SHP77 treated with DMSO at 0.1 percent for 48 hours (cell line): ENCODE results near the gene HEMK1.

Source experiments
- DNase-seq: peaks from one replicate; lab custom pipeline; 2025; lab: John Stamatoyannopoulos, UW

HEMK1 gene

DNA sequence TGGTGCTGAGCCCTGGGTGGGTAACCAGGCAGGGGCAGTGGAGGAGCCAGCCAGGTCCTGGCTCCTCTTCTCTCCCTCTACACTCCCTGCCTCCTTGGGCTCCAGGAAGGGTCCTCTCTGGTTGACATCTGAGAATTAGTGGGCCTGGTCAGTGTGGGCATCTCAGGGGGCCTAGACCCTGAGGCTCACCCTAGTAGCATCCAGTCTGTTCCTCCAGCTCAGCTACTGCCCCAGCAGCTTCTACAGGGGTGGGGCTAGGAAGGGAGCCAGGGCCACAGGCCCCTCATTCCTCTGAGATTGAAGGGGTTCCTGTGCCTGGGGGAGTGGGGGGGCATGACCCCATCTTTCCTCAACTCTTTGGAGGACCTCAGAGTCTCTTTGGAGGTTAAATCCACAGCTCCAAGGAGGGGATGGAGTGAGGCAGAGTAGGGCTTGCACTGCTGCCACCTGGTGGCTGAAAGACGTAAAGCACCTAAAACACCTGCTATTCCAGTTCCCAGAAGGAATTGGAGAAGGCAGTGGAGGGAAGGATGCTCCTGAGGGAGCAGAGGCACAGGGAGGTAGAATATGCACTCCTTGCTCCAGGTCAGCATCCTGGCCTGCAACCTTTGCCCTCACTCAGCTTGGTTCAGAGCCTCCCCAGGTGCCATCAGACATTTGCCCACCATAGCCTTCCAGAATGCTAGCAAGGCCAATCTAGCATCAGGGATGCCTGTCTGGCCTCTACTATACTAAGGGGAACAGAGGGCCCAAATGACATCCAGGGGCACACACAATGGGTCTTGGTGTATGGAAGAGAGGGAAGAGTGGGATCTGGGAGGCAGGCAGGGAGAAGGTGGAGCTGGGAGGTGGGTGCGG lies 26.9 kb upstream of the HEMK1 start:
- DNase-seq: peak; percentile 22

- no peak for DNase-seq
These were observed 23.5 kb upstream of the HEMK1 start for GRCh38 chr3:50545781-50546180.

- no peak for DNase-seq
These were observed 20.1 kb upstream of the HEMK1 start for GRCh38 chr3:50549226-50549625.

DNA sequence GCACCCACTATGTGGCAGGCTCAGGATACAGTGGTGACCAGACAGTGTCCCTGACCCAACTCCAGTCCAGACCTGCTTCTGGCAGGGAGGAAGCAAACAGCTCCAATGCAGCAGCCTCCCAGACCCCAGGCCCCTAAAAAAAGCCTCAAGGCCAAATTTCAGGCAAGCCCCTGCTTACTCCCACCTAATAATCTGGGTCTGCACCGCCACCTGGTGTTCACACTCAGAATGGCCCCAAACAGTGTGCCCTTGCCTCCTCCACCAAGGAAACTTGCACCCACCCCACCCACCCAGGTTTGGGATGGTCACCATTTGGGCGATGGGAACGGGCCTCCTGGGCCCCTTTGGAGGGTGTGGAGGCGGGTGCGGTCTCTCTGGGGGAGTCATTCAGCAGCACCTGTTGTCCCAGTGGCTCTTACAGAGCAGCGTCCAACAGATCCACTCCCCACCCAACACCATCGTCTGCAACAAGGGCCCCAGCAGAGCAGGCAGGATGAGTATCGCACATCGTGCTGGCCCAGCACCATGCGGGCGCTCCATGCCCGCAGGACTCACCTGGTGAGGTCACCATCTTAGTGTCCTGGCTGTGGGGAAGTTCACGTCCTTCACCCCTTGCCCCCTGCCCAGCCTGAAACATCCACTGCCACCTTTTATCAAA lies 19.1 kb upstream of the HEMK1 start:
- DNase-seq: no peak

DNA sequence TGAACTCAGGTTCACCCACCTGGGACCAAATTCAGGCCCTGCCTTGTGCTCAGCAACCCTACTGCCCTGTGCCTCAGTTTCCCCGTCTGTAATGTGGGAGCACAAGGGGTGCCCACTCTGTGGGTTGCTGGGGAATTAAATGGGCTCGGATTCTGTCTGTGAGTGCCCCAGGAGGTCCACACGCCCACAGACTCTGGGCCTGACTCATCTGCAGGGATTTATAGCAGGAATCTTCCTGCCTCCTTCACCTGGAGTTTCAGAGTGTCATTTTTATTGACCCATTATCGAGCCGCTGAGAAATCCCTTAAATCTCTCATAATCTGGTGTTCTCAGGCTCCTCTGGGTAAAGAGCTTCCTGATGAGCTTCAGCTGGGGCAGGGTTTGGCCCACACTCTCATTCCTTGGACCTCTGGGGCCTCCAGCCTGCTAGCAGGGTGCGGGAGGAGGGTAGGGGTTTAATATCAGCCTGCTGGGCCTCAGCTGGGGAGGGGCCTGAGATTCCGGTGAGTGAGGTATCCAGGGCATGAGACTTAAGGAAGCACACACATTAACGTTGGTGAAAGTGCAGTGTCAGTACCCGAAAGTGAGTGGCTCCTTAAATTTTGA lies 18.2 kb upstream of the HEMK1 start:
- no peak for DNase-seq

DNA sequence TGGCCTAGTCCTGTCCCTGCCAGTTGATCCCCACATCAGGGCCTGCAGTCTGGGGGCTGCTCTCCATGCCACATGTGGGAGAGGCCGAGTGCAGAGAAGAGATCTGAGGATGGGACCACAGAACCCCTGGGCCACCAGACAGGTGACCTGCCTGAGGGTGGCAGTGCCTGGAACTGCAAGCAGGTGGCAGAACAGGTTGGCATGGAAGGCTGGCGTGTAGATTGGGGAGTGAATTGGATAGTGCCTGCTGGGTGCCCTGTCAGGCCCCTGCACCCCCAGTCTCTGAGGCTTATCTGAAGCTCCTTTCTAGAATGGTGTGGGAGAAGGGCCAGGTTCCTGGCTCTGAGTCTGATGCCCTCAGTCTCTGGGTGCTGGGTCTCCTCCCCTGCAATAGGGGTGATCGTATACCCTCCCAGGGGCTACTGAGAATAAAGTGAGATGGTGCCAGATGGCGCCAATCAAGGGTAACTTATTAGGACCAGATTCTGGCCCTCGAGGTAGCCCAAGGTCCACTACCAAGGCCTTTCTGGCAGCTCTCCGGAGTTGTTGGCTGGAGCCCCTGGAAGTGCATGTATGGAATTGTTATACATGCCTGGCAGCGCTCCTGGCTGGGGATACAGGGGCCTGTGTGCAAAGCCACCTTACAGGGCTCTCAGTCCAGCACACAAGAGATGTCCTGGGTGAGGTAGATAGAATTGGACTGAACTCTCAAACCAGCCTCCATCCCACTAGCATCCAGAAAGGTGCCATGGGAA lies 17.5 kb upstream of the HEMK1 start:
- no peak for DNase-seq

DNA sequence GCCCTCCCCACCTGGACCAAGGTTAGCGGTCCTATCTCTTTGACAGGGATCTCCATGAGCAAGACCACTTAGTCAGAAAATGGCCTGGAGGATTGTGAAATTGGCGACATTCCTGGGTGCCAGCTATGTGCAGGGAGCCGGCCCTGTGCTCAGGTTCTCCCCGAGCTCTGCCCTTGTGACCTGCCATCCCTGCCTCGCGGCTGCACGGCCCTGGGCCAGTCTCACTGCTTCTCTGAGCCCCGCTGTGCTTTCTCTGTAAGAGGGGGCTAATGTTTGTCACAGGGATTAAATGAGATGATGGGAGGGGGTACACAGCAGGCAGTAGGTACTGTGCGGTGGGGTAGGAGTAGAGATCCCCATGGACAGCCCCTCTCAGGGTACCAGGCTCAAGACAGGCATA lies 16.7 kb upstream of the HEMK1 start:
- no peak for DNase-seq

GRCh38 chr3:50554553-50554952 lies 14.8 kb upstream of the HEMK1 start:
- no peak for DNase-seq

- DNase-seq: no peak
These were observed 12.2 kb upstream of the HEMK1 start for GRCh38 chr3:50557106-50557505.

- no peak for DNase-seq
These were observed 11.4 kb upstream of the HEMK1 start for GRCh38 chr3:50557915-50558314.

DNA sequence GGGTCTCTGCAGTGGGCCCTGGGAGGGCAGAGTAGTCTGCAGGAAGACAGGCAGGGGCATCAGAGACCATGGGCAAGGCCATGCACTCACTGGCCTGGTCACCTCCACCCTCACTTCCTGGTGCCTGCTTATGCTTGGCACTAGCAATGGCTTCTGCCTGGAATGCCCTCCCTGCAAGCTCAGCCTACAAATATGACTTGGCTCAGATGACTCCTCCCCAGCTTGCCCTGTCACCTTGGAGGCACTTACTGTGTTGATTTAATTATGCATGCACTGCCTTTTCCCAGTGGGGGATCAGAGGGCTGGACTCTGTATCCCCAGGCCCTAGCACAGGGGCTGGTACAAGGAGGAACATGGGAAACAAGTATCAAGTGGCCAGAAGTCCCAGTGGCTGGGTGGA lies 9.6 kb upstream of the HEMK1 start:
- no peak for DNase-seq

DNA sequence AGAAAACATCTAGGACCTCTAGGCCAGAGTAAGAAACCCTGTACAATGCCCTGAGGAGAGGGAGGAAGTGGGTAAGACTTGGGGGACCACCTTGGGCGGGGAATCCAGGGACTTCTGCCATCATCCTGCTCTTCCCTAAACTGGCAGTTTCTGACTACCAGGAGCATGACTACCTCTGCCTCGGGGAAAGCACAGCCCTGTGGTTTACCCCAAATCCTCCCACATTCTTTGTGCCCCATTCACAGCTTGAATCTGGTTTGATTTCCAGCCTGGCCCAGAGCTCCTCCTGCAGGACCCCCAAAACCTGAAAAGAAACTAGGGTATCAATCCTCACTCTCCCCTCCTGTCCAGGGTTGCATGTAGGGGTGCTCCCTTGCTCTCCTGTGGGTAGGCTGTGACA lies 6.5 kb upstream of the HEMK1 start:
- no peak for DNase-seq

GRCh38 chr3:50563867-50564266 lies 5.5 kb upstream of the HEMK1 start:
- DNase-seq: no peak

DNA sequence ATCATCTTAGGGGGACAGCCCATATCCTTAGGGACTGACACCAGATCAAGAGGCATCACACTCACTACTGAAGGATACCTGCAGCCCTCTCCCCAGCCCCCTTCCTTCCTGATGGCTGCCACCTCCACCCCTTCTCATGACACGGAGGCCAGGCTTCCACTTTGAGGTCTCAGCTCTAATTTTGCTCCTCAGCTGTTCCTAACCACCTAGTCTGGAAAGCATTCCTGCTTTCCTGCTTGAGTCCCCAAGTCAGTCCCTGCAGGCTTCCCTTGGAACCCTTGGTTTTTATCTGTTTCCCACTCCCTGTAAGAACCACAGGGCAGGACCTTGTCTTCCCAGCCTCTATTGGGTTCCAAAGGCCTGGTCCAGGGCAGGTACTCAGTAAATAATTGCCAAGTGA lies 5.0 kb upstream of the HEMK1 start:
- DNase-seq: no peak

DNA sequence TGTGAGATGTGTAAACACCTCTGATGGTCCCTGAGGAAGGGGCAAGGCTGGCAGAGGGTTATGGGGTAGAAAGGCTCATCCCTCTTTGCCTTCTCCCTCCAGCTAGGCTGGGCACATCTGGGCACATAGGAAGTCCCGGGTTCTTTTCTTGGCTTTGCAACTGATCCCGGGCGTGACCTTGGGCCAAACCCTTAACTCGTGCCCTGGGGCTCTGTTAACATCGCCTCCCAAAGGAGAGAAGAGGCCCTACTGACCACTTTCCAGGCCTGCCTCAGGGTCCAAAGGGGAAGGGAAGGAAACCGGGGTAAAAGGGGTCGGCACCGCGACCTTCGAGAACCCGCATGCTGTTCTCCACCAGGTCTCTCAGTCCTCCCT lies 2.3 kb upstream of the HEMK1 start:
- DNase-seq: no peak

DNA sequence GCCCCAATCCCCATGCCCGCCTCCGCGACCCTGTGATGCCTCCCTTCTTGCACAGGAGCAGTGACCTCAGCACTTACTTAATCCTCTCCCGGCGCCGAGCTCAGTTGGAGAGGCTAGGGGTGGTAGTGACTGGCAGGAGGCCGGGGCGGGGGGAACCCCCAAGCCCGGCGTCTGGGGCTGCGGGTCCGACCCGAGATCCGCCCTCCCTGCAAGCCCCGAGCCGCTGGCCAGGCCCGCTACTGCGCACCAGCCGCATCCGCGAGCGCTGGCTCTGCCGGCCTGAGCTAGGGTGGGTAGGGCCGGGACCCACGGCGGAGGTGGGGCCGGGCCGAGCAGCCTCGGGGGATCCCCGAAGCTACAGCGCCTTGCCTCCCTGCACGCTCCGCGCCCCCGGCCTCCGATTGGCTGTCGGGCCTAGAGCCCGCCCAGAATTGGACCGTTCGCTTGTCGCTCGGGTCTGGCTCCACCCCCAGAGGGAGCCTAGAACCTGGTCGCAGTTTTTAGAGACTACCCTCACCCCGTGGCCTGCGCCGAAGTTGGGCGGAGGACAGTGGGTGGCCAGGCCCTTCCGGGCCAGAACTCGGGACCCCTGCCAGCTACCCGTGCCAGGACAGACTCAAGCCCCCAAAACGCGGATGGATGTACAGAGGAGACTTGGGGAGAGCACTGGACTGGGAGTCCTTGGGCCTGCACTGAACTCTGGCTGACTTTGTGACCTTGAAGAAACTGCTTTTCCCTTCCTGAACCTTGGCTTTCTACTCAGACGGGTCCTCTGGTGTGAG lies 1.7 kb upstream of the HEMK1 start, which contains the start of gene C3orf18:
C3orf18 (minus strand) TSS at position 362 of the 782 bp plus-strand sequence. CDS start 2,048 bp downstream, outside the sequence.
- DNase-seq: peak; percentile 69

- DNase-seq: no peak
These were observed 1.4 kb downstream of the HEMK1 start for GRCh38 chr3:50570508-50571279.

DNA sequence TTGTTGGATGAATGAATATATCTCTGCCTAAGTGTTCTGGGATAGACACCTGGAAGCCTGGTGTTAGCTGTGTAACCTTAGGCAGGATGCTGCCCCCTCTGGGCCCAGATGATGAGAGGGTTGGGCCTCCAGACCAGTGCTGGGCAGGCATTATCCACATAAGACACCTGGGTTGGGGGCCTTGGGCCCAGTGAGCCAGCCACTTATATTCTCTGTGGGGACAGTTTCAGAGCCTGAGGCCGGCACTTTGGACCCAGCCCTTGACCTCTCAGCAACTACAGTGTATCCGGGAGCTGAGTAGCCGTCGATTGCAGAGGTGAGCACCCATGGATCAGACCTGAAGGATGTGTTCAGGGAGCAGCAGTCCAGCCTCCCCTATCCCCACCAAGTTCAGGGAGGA lies 2.2 kb downstream of the HEMK1 start:
- no peak for DNase-seq

DNA sequence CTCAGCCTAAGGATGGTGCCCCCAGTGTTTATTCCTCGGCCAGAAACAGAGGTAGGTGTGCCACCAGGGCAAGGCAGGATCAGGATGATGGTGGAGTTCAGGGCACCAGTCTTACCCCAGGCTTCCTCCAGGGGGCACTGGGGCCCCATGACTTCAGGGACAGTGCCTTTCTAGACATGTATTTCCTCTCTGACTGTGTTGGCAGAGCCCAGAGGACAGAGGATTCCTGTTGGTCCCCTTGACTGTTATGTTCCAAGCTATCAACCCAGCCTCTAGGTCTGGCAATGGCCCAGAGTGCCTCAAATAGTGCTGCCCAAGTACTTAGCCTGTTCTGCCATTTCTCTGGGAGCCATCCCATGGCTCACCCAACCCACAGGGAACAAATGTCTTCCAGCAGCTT lies 2.8 kb downstream of the HEMK1 start:
- DNase-seq: peak; percentile 35

DNA sequence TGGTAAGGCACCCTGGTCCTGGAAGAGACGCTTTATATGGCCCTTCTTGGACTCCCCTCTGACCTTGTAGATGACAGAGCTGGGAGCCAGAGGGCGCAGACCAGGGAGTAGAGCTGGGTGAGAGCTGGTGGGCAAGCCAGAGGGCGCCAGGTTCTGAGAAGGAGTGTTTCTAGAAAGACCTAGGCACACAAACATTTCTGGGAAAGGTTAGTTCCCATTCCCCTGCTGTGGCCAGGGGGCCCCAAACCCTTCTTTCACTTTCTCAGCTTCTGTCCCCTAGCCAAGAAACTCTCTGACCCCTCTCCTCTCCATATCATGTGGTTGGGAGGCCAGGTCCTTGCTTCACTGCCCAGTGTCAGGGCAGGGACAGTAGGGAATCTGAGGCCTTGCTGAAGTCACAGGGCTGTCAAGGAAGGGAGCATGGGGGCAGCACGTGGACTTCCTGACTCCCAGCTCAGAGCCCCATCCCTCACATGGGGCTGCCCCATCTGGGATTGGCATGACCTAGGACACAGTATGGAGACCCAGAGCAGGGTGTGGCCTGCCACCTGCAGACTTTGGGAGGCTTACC lies 3.6 kb downstream of the HEMK1 start:
- no peak for DNase-seq
